Measurements from ENCODE around the gene FCHSD2. TPM values are rescaled to one million over a fixed set of nuclear protein-coding genes. Genes with fewer than 3 reads are reported as not detected.

Gene FCHSD2
- total and polyA plus RNA-seq, 2 of the 8 experiments (the other 6 are each of a cell fraction or from before 2014, with no cell fraction given) = 4.1 to 7.8 TPM

DNA sequence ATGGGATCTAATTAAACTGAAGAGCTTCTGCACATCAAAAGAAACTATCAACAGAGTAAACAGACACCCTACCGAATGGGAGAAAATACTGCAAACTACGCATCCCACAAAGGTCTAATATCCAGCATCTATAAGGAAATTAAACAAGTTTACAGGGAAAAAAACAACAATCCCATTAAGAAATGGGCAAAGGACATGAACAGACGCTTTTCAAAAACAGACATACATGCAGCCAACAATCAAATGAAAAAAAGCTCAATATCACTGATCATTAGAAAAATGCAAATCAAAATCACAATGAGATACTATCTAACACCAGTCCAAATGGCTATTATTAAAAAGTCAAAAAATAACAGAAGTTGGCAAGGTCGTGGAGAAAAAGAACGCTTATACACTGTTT, 117.5 kb downstream of the FCHSD2 start:
- Histone ChIP-seq H2BK120ac (replicated peaks; ENCODE audit: low read depth, low read length) (no peak overlapping the region), H4K20me1 (replicated peaks in 1 of 2; ENCODE audit: control insufficient read depth in 1 of 2, insufficient read depth in 2 of 2, low read length in 2 of 2) (peaks cover 0 to 1% of the 10 kb centered on the region in 2 experiments), H3K14ac (ENCODE audit: insufficient read length) (no peak overlapping the region), H3K56ac (replicated peaks; ENCODE audit: insufficient read length, low read depth, low read length) (no peak overlapping the region), H3K9me3 (ENCODE audit: insufficient read depth in 2 of 2, low read depth in 1 of 2, low read length in 1 of 2) (peaks cover 7 to 32% of the 10 kb centered on the region in 2 experiments; a peak in 3 of 4 replicates), H3K23me2 (ENCODE audit: low read depth, low read length) (no peaks in the 10 kb centered on the region), H3K27ac (ENCODE audit: low read depth, low read length) (no peak overlapping the region), H2BK12ac (ENCODE audit: low read depth, low read length) (no peak overlapping the region), H2BK20ac (ENCODE audit: low read length) (no peak overlapping the region), H3K4me2 (ENCODE audit: insufficient read depth in 1 of 2, low read depth in 2 of 2, low read length in 2 of 2) (no peak overlapping the region), H2BK5ac (ENCODE audit: low read depth, low read length) (no peak overlapping the region), H3K79me2 (ENCODE audit: control insufficient read depth in 1 of 2, insufficient read depth in 2 of 2, low read length in 2 of 2) (no peaks in the 10 kb centered on the region), H3K18ac (ENCODE audit: extremely low read depth, low read length) (no peak overlapping the region), H3K79me1 (ENCODE audit: low read depth, low read length) (no peaks in the 10 kb centered on the region), H2AFZ (ENCODE audit: low read length) (no peak overlapping the region), H4K5ac (ENCODE audit: insufficient read length, low read depth, low read length) (no peak overlapping the region), H2BK15ac (ENCODE audit: low read length) (no peak overlapping the region), H2AK5ac (ENCODE audit: low read depth, low read length) (no peak overlapping the region), H3K4ac (replicated peaks; ENCODE audit: insufficient read length, low read depth, low read length) (no peak overlapping the region), H3K4me1 (replicated peaks in 1 of 4; ENCODE audit: control insufficient read depth in 3 of 4, insufficient read depth in 4 of 4, low read length in 3 of 4) (peaks cover 0 to 3% (median 0%) of the 10 kb centered on the region in 4 experiments; a peak in 3 of 7 replicates), H3K4me3 (ENCODE audit: extremely low read depth in 1 of 4, insufficient read depth in 2 of 4, low read depth in 3 of 4, low read length in 4 of 4) (no peak overlapping the region), H3K36me3 (ENCODE audit: control insufficient read depth in 2 of 4, insufficient read depth in 4 of 4, low read length in 3 of 4) (no peaks in the 10 kb centered on the region; a peak in 2 of 8 replicates), H3K9ac (replicated peaks in 1 of 4; ENCODE audit: extremely low read depth in 1 of 4, low read depth in 3 of 4, low read length in 3 of 4) (no peak overlapping the region), H4K8ac (ENCODE audit: extremely low read depth, insufficient read depth, low read length) (no peak overlapping the region), H3K27me3 (replicated peaks in 1 of 4; ENCODE audit: control insufficient read depth in 3 of 4, extremely low read depth in 1 of 4, insufficient read depth in 3 of 4, low read length in 3 of 4) (no peaks in the 10 kb centered on the region), H3K23ac (ENCODE audit: insufficient read length) (no peak overlapping the region), H4K91ac (replicated peaks; ENCODE audit: insufficient read length, low read length) (no peak overlapping the region)
- POLR2A ChIA-PET (ENCODE audit: partially characterized antibody) = interaction anchor here (1.0 kb wide), 1 partner anchor 9 kb away, joined by 3 read pairs; no protein-coding TSS in a partner anchor
- DNase-seq (ENCODE audit: low read depth in 1 of 2, low spot score in 2 of 2) = no peak
- 92% methylated on average over 5 of the region's 5 CpGs; no CpG with 5 or more reads in 1 of the 2 experiments for WGBS, 2 experiments (ENCODE audit: extremely low coverage in 1 of 2, insufficient coverage in 1 of 2, insufficient read length in 1 of 2, insufficient replicate concordance in 2 of 2, low coverage in 1 of 2, low lambda C conversion rate in 2 of 2, missing lambda C conversion rate in 1 of 2)
- CTCF ChIA-PET (ENCODE audit: partially characterized antibody) = interaction anchor here (1.0 to 1.7 kb wide), 2 partner anchors 17 to 212 kb away, joined by 3 to 6 read pairs; no protein-coding TSS in a partner anchor
- FAIRE-seq = no peak
- TF ChIP-seq SP2 (IDR thresholded peaks at IDR 0.05; ENCODE audit: low read length) (no peak), CTBP2 (IDR thresholded peaks at IDR 0.05; ENCODE audit: borderline replicate concordance, insufficient read depth, insufficient read length, low read length) (no peak), JUND (IDR thresholded peaks at IDR 0.05; ENCODE audit: low read length) (no peak), KDM1A (IDR thresholded peaks at IDR 0.05; ENCODE audit: borderline replicate concordance, low read length) (no peak)
